ENCODE results near the gene ZNF629.

- TF ChIP-seq, protein P1, sequence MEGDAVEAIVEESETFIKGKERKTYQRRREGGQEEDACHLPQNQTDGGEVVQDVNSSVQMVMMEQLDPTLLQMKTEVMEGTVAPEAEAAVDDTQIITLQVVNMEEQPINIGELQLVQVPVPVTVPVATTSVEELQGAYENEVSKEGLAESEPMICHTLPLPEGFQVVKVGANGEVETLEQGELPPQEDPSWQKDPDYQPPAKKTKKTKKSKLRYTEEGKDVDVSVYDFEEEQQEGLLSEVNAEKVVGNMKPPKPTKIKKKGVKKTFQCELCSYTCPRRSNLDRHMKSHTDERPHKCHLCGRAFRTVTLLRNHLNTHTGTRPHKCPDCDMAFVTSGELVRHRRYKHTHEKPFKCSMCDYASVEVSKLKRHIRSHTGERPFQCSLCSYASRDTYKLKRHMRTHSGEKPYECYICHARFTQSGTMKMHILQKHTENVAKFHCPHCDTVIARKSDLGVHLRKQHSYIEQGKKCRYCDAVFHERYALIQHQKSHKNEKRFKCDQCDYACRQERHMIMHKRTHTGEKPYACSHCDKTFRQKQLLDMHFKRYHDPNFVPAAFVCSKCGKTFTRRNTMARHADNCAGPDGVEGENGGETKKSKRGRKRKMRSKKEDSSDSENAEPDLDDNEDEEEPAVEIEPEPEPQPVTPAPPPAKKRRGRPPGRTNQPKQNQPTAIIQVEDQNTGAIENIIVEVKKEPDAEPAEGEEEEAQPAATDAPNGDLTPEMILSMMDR (IDR thresholded peaks at IDR 0.05) = no peak
- no peak for TF ChIP-seq POLR2A (IDR thresholded peaks at IDR 0.05)
Observed at GRCh38 chr16:30787613-30788378, 791 bp upstream of the ZNF629 start.
